ENCODE measurements around the gene SORCS1. TPM values are rescaled to one million over a fixed set of nuclear protein-coding genes. Genes with fewer than 3 reads are reported as not detected.

Gene SORCS1
- polyA plus RNA-seq, 1 of the 3 experiments (the other 2 are of a cell fraction), result 0.66 TPM

DNA sequence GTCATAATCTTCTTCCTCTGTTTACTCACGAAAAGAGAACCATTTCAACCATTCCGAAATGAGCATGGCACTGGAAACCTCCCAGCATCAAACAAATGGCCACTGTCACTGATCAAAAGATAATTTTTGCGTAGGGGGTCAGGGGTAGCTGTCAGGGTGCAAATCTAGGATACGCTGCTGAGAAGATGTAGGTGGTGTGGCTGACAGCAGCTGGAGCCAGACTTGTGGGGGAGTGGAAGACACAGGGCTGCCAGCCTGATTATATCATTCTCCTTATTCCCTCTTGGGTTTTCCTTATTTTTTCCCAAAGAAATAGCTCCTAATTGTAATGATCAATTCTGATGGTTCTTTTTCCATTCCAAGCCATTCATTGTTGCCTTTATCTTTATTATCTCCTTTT is 266.1 kb downstream of the SORCS1 start:
- H3K9me3 ChIP-seq, result no peaks in the 10 kb centered on the region
- H3K9ac ChIP-seq, result no peak overlapping the region
- H3K27me3 ChIP-seq (ENCODE audit: insufficient read depth), result no peaks in the 10 kb centered on the region
- no peaks in the 10 kb centered on the region for H4K20me1 ChIP-seq (ENCODE audit: insufficient read depth)
- H3K9me2 ChIP-seq, result no peaks in the 10 kb centered on the region
- WGBS (ENCODE audit: low lambda C conversion rate), result 56% methylated on average over 4 of the region's 4 CpGs
- H3K36me3 ChIP-seq (replicated peaks in 1 of 2; ENCODE audit: control insufficient read depth in 1 of 2, insufficient read depth in 2 of 2, low read length in 1 of 2), result no peaks in the 10 kb centered on the region
- H3F3A ChIP-seq (replicated peaks; ENCODE audit: insufficient read depth), result no peaks in the 10 kb centered on the region
- TF ChIP-seq, protein P1, sequence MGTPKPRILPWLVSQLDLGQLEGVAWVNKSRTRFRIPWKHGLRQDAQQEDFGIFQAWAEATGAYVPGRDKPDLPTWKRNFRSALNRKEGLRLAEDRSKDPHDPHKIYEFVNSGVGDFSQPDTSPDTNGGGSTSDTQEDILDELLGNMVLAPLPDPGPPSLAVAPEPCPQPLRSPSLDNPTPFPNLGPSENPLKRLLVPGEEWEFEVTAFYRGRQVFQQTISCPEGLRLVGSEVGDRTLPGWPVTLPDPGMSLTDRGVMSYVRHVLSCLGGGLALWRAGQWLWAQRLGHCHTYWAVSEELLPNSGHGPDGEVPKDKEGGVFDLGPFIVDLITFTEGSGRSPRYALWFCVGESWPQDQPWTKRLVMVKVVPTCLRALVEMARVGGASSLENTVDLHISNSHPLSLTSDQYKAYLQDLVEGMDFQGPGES (IDR thresholded peaks at IDR 0.05; ENCODE audit: low read depth, low read length), result no peak
- TF ChIP-seq, protein P2, sequence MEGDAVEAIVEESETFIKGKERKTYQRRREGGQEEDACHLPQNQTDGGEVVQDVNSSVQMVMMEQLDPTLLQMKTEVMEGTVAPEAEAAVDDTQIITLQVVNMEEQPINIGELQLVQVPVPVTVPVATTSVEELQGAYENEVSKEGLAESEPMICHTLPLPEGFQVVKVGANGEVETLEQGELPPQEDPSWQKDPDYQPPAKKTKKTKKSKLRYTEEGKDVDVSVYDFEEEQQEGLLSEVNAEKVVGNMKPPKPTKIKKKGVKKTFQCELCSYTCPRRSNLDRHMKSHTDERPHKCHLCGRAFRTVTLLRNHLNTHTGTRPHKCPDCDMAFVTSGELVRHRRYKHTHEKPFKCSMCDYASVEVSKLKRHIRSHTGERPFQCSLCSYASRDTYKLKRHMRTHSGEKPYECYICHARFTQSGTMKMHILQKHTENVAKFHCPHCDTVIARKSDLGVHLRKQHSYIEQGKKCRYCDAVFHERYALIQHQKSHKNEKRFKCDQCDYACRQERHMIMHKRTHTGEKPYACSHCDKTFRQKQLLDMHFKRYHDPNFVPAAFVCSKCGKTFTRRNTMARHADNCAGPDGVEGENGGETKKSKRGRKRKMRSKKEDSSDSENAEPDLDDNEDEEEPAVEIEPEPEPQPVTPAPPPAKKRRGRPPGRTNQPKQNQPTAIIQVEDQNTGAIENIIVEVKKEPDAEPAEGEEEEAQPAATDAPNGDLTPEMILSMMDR (IDR thresholded peaks at IDR 0.05), result no peak
- TF ChIP-seq SIN3A (IDR thresholded peaks at IDR 0.05; ENCODE audit: borderline replicate concordance, low read depth, low read length), result no peak
- no peak for TF ChIP-seq NFIC (IDR thresholded peaks at IDR 0.05; ENCODE audit: borderline replicate concordance)
- no peak for TF ChIP-seq RXRA (IDR thresholded peaks at IDR 0.05; ENCODE audit: borderline replicate concordance, low read depth)
- TF ChIP-seq FOXJ3 (CRISPR knock-in tag; IDR thresholded peaks at IDR 0.05), result no peak
- no peak for TF ChIP-seq TCF12 (IDR thresholded peaks at IDR 0.05)
- TF ChIP-seq, protein P3, sequence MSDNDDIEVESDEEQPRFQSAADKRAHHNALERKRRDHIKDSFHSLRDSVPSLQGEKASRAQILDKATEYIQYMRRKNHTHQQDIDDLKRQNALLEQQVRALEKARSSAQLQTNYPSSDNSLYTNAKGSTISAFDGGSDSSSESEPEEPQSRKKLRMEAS (IDR thresholded peaks at IDR 0.05; ENCODE audit: low read depth), result no peak
- TF ChIP-seq, protein P4, sequence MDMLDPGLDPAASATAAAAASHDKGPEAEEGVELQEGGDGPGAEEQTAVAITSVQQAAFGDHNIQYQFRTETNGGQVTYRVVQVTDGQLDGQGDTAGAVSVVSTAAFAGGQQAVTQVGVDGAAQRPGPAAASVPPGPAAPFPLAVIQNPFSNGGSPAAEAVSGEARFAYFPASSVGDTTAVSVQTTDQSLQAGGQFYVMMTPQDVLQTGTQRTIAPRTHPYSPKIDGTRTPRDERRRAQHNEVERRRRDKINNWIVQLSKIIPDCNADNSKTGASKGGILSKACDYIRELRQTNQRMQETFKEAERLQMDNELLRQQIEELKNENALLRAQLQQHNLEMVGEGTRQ (IDR thresholded peaks at IDR 0.05; ENCODE audit: borderline replicate concordance, low read depth, low read length), result no peak
- no peak for TF ChIP-seq CHD2 (IDR thresholded peaks at IDR 0.05; ENCODE audit: low read length, partially characterized antibody)
- TF ChIP-seq RFX5 (IDR thresholded peaks at IDR 0.05; ENCODE audit: low read length), result no peak
- POLR2A ChIA-PET, result no interaction called here
- no peak overlapping the region for H3K4me3 ChIP-seq (ENCODE audit: low read depth in 2 of 2, low read length in 1 of 2)
- DNase-seq, result no peak
- CTCF ChIA-PET, result no interaction called here
- H3K4me1 ChIP-seq (ENCODE audit: control insufficient read depth in 1 of 2, insufficient read depth in 2 of 2, low read depth in 1 of 2, low read length in 1 of 2), result peaks cover 0 to 5% of the 10 kb centered on the region in 2 experiments; a peak in 1 of 4 replicates
- no peak overlapping the region for H3K27ac ChIP-seq (ENCODE audit: low read depth in 2 of 2, low read length in 1 of 2)
- no peak overlapping the region for H3K4me2 ChIP-seq
- no peak overlapping the region for H2AFZ ChIP-seq (ENCODE audit: low read depth)
- no peaks in the 10 kb centered on the region for H3K79me2 ChIP-seq (ENCODE audit: insufficient read depth)

DNA sequence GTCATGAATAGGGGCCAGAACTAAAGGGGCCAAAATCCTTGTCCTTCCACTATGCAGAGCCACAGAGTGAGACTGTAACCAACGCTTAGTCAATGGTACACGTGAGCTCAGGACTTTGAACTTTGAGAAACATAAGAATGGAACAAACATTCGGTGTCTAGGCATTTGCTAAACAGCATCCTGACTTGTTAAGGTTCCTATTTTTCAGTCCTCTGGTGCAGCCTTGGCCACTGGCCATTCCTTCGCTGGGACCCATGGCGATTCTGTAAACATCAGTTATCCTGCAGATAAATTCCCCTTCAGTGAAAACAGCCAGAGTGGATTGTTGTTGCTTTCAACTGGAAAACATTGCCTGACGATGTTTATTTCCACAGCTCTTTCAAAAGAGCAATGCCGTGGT is 266.8 kb downstream of the SORCS1 start:
- Histone ChIP-seq H3K4me2 (no peak overlapping the region), H4K20me1 (ENCODE audit: insufficient read depth) (no peaks in the 10 kb centered on the region), H3K9me3 (no peaks in the 10 kb centered on the region), H3K27ac (ENCODE audit: low read depth in 2 of 2, low read length in 1 of 2) (no peak overlapping the region), H3K9me2 (no peaks in the 10 kb centered on the region), H3K27me3 (ENCODE audit: insufficient read depth) (no peaks in the 10 kb centered on the region), H3K4me1 (ENCODE audit: control insufficient read depth in 1 of 2, insufficient read depth in 2 of 2, low read depth in 1 of 2, low read length in 1 of 2) (peaks cover 0 to 5% of the 10 kb centered on the region in 2 experiments; a peak in 1 of 4 replicates), H3K36me3 (replicated peaks in 1 of 2; ENCODE audit: control insufficient read depth in 1 of 2, insufficient read depth in 2 of 2, low read length in 1 of 2) (no peaks in the 10 kb centered on the region), H3K4me3 (ENCODE audit: low read depth in 2 of 2, low read length in 1 of 2) (no peak overlapping the region), H3K79me2 (ENCODE audit: insufficient read depth) (no peaks in the 10 kb centered on the region), H3F3A (replicated peaks; ENCODE audit: insufficient read depth) (no peaks in the 10 kb centered on the region), H2AFZ (ENCODE audit: low read depth) (no peak overlapping the region), H3K9ac (no peak overlapping the region)
- WGBS (ENCODE audit: low lambda C conversion rate), result 44% methylated on average over 7 of the region's 7 CpGs
- TF ChIP-seq MXI1 (IDR thresholded peaks at IDR 0.05; ENCODE audit: low read depth, low read length), result no peak
- ChIA-PET POLR2A (no interaction called here), CTCF (no interaction called here)
- DNase-seq, result no peak
